ENCODE measurements around the gene SNTG2.

The SNTG2 gene

DNA sequence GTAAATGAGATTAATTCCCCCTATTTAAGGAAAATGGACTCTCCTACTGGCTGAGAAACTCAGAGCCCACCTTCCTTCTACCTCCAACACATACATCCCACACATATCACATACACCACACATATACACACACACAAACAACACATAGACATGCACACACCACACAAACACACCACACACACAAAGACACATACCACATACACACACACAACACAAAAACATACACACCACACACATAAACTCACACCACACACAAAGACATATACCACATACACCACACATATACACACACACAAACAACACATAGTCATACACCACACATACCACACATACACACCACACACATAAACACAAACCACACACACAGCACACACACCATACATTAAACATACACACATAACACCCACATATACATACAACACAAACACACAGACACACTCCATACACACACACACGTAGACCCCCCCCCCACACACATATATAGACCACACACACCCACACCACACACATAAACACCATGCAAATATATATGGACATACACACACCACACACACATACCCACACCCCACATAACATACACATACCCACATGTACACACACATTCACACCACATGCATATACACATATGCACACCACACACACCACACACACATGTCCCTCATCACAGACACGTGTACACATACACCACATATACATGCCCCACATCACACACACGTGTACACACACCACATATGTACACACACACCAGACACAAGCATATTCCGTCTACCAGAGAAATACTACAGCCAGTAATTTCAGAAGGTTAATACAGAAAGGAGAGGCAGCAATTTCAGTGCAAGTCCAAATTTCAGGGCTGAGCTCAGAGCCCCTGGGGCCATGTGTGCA, 204.3 kb downstream of the SNTG2 start:
- DNase-seq, result no peak

DNA sequence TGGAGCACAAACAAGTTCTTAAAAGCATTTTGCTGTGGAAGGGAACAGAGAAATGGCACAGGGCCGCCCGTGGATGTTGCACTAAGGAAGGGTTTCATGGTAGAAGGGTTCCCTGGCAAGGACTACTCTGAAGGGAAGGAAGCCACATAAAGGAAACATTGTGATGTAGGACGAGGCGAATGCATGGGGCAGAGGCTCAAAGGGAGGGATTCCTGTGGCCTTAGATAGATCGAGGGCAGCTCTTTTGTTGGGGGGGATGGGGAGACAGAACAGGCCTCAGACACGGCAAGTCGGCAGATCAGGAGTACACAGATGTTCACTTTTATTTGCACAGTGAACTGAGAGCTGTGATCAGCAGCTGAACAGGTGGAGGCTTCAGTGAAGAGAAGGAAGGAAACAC, 205.4 kb downstream of the SNTG2 start:
- no peak for DNase-seq

DNA sequence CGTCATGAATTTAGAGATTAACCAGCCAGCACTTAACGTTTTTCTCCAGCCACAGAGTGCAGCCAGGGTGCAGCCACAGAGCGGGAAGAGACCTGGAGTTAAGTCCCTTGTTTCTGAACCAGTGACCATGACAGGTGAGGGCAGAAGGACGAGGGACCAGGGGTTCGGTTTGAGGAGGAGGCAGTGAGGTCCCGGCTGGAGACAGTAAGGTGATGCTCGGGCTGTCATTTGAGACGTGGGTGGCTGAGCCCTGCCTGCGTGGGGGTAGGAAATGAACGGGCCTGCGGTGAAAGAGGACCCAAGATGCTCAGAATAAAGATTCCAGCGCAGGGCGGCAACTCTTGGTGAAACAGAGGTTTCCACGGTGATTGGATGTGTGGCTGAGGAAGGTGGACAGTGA, 205.9 kb downstream of the SNTG2 start:
- DNase-seq, result no peak

DNA sequence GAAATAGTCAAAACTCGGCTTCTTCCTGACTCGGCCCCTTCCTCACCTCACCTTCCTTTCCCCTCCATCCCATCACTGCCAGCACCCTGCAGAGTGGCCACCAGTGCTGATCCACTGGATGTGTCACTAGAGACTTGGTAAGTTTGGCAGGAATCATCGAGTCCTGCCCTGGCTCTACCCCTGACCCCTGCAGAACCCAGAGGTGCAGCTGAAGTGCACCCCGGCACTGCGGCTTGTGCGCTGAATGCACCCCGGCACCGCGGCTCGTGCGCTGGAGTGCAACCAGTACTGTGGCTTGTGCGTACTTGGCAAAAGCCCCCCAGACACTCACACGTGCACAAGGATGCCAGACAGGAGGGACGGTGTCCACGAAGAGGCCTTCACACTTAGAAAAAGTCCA, 206.5 kb downstream of the SNTG2 start:
- no peak for DNase-seq

DNA sequence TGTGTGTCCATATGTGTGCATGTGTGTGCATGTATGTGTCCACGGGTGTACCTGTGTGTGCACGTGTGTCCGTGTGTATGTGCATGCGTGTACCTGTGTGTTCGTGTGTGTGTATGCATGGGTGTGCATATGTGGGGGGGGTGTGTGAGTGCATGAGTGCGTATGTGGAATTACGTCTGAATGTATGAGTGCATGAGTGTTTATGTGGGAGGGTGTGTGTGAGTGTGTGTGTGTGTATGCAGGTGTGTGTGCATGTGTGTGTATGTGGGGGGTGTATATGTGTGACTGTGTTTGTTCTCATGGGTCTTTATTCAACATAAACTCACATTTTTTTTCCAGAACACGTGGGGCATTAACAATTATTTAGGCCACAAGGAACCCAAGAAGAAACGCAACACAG, 208.4 kb downstream of the SNTG2 start:
- no peak for DNase-seq

DNA sequence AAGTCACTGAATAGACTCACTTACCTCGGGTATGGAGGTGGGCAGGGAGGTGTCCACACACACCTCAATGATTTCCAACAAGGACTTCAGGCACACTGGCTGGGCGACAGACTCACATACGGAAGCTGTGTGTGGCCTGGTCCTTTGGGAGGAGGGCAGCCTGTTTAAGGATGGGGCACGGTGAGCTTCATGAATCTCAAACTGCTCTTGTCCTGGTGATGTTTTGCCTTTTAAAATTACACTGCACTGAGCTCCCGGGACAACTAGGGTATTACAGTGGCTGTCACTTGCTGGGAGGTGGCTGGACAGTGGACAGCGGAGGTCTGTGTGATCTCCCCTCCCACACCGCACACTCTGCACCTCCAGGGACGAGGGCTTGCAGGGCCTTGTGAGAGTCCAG, 211.6 kb downstream of the SNTG2 start:
- no peak for DNase-seq

DNA sequence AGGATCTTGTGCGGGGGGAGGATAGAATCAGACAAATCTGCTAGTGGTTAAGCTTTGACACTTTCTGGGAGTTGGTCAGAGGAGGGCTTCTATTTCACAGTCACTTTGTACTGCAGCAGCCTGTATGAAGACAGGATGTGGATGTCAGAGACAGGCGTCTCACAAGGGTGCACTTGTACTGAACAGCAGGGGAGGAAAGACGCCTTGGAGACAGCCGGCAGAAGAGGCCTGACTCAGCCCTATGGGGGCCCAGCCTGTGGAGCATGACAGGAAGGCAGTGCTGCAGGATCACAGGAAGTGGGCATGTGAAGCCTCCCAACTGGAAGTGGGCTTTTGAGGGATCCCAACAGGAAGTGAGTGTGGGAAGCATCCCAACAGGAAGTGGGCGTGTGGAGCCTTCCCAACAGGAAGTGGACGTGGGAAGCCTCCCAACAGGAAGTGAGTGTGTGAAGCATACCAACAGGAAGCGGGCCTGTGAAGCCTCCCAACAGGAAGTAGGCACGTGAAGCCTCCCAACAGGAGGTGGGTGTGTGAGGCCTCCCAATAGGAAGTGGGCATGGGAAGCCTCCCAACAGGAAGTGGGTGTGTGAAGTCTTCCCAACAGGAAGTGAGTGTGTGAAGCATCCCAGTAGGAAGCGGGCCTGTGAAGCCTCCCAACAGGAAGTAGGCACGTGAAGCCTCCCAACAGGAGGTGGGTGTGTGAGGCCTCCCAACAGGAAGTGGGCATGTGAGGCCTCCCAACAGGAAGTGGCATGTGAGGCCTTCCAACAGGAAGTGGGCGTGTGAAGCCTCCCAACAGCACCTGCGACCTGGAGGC, 212.3 kb downstream of the SNTG2 start:
- no peak for DNase-seq

DNA sequence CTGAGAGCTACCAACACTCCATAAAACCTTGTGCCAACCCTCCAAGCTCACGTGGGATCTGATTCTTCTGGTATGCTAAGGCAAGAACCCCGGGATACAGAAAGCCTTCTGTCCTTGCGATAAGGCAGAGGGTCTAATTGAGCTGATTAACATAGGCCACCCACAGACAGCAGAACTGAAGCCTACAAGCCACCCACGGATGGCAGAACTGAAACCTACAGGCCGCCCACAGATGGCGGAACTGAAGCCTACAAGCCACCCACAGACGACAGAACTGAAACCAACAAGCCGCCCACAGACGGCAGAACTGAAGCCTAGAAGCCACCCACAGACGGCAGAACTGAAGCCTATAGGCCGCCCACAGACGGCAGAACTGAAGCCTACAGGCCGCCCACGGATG, 216.3 kb downstream of the SNTG2 start:
- no peak for DNase-seq

DNA sequence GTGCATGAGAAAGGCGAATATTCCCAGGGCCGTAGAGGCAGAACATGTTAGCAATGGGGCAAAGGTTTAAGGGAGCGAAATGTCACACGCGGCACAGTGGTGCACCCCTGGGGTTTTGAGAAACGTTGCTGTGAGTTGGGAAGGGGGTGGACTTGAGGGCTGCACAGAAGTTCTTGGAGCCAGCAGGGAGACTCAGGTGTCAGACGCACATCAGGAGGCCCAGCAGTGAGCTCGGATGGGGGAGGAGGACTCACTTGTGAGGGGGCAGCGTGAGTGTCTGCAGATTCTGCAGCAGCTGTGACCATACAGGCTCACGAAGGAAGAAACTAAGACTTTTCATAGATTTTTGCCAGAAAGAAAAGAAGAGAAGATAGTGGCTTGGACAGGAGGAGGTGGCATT, 218.2 kb downstream of the SNTG2 start:
- no peak for DNase-seq

DNA sequence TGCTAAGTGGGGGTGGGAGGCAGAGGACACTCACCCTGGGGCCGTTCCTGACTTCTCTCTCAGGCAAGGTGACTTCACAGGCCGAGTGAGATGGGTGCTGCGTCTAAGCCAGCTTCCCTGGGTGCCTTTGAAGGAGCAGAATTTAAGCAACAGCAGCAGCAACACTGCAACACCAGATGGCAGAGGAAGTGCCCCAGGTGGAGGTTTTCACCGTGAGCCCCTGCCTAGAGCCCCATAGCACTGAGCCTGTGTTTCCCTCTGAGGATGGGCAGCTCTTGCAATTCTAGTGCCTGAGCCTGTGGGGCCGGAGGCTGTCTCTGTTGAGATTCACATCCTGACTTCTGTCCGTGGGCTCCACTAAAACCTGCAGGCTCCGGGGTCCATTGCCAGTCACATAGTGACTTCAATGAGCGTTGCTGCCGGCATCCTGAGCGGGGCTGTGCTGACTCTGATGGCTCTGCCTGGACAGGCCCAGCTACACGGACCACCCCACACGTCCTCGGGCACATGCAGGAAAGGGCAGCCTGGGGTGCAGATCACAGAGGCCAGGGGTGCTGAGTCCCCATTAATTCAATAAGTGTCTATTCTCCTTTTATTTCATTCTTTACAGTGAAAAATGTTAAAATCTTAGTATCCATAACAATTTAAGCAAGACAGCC, 218.8 kb downstream of the SNTG2 start:
- no peak for DNase-seq

DNA sequence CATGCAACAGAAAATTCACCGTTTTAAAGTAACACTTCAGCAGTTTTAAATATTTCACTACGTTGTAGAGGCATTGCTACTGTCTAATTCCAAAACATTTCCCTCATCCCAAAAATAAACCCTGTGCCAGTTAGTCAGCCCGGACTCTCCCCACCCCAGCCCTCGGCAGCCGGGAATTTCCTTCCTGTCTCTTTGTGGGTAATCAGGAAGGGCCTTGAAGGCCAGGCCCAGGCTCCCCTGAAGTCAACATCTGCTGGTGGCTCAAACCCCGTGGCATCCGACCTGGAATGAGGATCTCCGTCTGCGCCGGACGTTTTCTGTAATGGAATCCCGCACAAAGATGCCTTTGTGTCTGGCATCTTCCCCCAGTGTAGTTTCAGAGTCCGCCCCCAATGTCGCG, 219.6 kb downstream of the SNTG2 start:
- DNase-seq, result no peak

DNA sequence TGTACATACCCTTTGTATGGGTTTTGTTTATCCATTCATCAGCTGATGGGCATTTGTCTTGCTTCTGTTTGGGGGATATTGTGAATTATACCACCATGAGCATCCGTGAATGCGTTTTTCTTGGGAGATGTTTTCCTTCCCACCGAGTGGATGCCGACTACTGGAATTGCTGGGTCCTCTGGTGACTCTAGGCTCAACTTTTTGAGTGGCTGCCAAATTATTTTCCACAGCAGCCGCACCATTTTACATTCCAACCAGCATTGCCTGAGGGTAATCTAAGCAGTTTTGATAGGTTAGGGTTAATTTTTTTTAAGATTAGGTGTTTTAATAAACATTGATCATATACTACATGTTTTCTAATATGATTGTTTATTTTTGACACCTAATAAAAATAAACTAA, 220.1 kb downstream of the SNTG2 start:
- DNase-seq, result no peak

DNA sequence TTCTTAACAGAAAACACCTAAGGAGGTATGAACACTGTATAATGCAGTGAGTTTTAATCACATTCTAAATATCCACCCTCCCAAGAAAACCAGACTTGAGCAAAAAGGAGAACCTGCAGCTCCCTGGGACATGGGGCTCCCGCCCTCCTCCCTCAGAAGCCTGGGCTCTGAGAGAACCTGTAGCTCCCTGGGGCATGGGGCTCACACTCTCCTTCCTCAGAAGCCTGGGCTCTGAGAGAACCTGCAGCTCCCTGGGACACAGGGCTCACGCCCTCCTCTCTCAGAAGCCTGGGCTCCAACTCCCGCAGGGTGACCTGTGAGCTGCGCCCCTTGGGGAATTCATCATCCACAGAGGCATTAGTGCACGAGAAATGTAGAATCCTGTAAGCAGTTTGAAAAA, 222.9 kb downstream of the SNTG2 start:
- no peak for DNase-seq

DNA sequence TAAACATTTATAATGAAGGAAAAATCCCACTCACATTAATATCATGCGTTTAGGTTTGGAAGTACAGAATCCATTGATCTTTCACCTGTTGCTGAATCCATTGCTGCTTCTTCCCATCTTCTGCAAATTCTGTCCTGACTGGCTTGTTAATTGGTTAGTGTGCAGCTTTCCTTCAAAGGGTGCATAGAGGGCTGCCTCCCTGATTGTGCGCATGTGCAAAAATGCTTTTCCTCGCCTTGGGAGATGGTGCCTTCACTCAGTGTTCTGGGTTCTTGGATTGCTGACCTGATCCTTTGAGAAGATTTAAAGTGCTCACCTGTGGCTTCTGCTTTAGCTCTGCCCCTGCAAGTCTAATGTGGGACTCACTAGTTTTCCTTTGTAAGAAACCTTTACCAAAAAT, 231.2 kb downstream of the SNTG2 start:
- no peak for DNase-seq

DNA sequence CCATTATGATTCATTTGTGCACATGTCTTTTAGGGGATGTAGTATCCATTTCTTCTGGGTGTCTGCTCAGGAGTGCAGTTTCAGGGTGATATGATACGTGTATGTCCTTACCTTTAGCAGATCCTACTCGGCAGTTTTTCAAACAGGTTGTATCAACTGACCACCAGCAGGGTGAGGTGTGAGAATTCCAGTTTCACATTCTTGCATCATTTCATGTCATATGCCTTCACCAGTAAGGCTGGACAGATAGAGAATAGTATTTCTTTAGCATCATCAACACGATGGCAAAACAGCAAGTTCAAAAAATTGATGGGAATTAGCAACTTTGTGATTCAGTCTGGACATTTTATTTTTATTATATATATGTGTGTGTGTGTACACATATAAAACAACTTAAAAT, 232.7 kb downstream of the SNTG2 start:
- DNase-seq, result no peak

DNA sequence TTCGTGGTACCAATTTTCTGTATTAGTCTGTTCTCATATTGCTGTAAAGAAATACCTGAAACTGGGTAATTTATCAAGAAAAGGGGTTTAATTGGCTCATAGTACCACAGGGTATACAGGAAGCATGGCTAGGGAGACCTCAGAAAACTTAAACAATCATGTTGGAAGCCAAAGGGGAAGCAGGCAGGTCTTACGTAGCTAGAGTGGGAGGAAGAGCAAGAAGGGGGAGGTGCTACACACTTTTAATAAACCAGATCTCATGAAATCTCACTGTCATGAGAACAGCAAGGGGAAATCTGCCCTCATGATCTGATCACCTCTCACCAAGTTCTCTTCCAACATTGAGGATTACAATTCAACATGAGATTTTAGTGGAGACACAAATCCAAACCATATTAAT, 235.8 kb downstream of the SNTG2 start:
- DNase-seq, result no peak

DNA sequence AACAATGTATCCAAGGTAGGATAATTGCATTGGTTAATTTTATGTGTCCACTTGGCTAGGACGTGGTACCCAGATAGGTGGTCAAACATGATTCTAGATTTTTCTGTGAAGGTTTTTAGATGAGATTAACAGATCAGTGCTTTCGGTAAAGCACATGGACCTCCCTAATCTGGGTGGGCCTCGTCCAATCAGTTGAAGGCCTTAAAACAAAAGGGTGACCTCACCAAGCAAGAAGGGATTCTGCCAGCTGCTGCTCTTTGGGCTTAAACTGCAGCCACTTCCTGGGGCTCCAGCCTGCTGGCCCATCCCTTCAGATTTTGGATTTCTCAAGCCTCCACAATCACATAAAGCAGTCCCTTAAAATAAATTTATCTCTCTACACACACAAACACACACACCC, 236.5 kb downstream of the SNTG2 start:
- no peak for DNase-seq

DNA sequence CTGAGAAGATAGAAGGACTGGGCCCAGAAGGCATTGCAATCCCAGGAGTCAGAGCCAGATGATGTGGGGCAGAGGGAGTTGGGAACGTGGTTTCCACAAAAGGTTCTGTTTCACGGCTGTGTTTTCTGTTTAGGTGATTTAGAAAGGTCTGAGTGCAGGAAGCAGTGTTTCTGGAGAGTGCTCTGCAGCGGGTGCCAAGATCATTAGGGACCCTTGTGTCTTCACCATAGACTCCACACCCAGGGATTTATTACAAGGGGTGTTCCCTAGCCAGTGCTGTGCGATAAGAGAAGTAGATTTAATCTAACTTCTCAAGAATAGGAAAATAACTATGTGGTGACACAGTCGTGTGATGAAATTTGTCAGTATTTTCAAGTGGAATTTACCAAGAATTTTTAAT, 241.5 kb downstream of the SNTG2 start:
- DNase-seq, result no peak

DNA sequence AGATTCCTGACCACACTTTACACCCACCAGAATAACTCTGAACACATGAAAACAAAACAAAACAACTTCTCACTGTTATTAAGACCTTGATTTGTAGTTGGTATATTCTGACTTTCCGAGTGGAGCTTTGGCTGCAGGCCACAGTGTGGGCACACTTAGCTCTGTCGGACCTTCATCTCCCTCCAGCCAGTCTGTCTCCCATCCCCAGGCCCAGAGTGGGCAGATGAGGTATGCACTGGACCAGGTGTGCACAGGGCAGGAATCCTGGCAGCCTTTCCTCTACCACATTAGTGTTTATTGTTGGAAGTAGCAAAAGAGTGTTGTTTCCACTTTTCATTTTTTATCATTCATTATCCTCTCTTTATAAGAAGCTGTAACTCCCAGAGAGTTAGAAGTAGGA, 243.2 kb downstream of the SNTG2 start:
- DNase-seq, result no peak

DNA sequence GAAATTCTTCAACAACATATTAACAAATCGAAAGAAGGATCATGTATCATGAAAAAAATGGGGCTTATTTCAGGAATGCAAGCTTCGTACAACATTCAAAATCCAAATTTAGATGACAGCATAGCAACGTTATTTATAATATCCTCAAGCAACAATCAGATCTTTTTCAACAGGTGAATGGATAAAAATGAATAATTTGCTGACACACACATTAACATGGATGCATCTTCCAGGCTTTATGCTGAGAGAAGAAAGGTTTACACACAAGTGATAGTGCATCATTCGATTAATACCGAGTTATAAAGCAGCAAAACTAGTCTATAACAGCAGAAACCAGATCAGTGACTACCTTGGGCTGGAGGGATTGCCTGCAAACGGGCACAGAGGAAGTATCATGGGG, 253.1 kb downstream of the SNTG2 start:
- no peak for DNase-seq

DNA sequence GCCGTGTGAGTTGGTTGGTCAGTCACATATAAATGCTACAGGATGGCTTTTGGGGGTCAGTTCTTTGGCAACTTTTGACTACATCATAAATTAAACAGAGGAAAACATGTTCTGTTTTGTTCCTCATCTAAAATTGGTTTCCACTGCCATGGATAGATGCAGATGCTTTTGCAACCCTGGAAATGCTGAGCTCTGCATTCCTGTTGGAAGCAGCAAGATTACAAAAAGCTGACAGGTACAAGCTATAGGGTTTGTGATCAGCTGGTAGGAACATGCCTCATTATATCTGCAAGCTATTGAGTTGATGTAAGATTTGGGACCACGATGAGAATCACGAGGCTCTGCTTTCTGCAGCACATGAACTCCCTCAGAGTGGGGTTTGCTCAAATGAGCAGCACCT, 255.2 kb downstream of the SNTG2 start:
- DNase-seq, result no peak

DNA sequence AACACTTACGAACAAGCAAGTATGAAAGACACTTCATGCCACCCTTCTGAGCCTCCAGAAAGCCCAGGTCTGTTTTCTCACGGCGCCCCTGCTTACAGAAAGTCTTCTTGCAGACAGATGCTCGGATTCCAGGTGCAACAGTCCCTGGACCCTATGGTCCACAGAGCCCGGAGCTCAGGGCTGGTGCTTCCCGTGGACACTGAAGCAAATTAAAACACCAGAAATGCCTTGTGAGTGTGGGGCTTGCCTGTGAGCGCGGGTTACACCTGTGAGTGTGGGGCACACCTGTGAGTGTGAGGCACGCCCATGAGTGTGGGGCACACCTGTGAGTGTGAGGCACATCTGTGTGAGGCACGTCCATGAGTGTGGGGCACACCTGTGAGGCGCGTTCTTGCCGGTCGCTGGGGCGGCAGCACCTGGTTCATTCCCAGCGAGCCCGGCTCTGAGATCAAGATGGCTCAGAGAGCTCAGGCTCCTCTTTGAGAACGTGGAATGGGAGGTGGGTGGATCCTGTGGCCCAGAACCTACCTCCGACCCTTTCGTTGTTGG, 257.4 kb downstream of the SNTG2 start:
- no peak for DNase-seq

DNA sequence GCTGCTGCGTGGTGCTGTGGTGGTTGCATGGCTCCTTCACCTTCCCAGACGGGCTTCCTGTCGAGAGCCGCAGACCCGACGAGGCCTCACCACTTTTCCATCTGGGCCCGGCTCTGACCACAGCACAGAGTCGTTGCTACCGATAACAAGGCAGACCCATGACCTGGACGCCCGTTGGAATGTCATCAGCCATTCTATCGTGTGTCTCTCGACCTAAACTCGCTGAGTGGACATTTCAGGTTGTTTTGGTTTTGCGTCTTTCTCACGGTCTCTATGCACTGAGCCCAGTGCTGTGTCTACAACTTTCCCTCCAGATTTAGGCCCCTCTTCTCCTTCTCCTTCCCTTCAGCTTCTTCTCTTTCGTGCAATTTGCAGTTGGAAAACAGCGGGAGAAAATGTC, 257.9 kb downstream of the SNTG2 start:
- no peak for DNase-seq

DNA sequence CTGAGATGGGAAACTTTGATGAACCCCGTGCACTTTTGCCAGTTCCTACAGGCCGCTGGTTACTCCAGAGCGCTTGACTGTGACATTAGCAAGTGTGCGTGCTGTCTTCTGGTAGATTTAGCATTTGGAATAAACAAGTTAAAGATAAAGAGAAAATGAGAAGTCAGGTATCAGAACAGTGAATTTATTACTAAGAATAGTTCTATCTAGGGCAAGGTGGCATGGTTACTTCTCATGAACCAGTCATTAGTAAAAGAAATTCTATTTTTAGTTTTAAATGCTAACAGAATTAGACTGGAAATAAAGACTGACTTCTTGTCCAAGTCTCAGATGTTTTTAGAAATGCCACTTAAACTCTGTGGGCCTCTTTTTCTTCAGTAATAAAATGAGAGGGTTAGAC, 258.6 kb downstream of the SNTG2 start:
- DNase-seq, result no peak

Measured in NCI-H1048 (cell line).